CD4-positive, alpha-beta T cell treated with Interleukin-17A for 4 hours (primary cell): ENCODE measurements around the gene SIX3.

Source experiments
- DNase-seq: peaks from one replicate; pipeline ENCODE4 v3.0.0-alpha.2; 2020; ENCODE audit warnings: mixed read lengths

SIX3 gene

DNA sequence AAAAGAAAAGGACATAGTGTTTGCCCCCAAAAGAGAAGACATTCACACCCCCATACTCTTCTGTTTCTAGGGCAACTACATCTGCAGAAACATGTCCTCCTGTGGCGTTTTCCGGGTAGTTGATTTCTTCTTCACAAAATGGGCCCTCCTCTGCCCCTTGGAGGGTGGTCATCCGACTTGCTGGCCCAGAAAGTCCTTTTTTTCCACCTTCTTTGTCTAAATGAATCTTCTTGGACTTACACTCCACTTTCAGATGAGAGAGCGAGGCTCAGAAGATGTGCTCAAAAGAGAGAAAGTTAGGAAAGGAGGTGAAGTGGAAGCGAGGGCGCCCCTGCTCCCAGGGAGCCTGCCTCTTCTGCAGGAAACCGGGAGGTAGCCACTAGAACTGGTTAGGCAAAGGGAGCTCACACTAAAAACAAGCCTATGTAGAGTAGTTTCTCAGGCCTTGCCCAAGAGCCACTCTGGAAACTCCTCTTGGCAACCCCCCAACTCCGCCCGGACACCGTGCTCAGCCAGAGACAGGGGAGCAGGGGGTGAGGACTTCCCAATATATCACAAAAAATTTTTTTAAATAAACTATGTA, 10.2 kb upstream of the SIX3 start:
- no peak for DNase-seq

DNA sequence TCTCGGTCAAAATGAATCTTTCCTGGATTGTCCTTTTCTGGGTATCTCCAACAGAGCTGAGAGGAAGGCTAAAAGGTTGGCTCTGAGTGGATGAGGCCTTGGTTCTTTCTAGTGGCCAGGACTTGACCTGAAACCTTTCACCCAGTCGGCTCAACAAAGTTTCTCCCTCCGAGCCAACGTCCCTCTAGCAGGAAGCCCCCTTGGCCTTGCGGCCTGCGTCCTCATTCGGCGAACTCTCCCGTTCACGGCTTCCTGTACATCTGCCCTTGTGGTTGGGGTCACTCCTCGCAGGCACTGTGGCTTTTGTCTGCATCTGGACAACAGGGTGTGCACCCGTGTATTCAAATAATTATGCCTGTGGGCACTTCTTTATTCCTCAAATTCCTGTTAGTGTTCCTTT, 9.4 kb upstream of the SIX3 start:
- no peak for DNase-seq

- DNase-seq, result no peak
These were observed 8.7 kb upstream of the SIX3 start for GRCh38 chr2:44932564-44933392.

GRCh38 chr2:44933434-44933951, 8.0 kb upstream of the SIX3 start:
- DNase-seq, result no peak

- no peak for DNase-seq
These were observed 7.2 kb upstream of the SIX3 start for GRCh38 chr2:44934038-44934982.

GRCh38 chr2:44934983-44935728, 6.3 kb upstream of the SIX3 start:
- no peak for DNase-seq

DNA sequence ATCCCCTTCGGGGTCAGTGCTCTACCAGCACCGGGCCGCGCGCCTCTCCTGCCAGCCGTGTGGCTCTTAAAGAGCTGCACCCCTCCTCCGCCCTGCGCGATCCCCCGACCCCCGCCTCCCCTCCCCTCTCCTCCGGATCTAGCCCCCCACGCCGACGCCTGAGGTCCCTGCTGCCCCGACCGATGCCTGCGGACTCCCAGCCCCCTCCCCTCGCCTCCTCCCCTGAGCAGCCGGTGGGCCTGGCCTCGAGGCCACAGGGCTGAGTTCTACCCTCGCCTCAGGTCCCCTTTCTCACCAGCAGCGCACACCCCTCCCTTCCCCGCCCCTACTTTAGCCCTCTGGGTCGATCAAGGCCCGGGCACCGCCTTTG, 5.8 kb upstream of the SIX3 start:
- DNase-seq, result no peak

DNA sequence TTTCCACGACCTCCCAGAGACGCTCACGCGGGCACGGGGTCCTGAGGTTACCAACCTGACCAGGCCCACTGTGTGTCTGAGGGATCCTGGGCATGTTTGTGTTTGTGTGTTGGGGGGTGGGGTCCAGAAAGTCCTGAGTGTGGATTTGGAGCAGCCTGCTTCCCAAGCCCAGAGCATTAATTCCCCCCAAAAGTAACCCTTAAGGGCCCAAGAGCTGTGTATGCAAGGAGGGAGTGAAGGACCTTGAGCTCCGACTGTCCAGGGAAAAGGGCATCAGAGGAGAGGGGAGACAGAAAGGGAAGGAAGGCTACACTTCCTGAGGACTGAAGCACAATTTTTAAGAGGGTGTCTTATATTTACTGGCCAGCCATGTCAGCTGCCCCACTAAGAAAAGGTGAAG, 5.2 kb upstream of the SIX3 start:
- no peak for DNase-seq

DNA sequence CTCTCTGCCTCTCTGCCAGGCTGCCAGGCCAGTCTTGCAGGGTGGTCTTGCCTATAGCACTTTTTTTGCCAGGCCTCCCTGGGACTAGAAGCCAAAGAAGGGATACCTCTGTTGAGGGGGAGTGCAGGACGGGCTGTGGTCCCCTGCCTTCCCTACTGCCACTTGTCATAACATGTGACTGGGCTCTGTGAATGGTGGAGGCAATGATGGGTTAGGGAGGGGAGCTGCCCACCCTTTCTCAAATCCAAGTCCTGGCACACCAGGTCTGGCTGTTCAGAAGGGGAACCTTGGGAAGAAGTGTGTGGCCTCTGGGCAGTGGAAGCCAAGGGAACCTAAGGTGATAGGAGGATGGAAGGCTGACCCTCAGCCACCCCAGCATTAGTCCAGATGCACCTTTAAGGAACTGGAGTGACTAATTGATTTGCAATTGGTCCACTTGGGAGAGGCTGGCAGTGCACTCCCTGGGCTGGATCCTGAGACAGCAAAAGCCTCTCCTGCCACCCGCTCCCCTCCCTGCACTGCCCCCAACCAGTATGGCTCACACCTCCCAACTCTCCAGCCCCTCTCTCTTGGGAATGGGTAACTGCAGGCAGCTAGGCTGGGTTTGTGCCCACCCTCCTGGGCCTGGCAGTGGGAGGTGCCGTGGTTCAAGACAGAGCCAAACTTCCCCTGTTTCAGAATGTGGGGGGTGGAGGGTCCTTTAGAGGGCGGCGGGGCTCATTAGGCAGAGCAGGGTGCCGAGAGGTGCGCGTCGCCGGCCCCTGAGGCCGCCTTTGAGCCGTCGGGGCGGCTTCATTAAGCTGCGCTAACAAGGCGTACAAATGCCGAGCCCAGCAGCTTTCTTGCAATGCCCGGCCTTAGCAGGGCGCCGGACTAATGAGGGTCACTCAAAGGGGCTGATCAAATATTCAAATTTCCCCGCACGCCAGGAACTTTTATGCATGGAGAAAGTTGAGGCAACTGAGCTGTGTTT, 4.5 kb upstream of the SIX3 start:
- DNase-seq, result no peak

GRCh38 chr2:44937688-44938240, 3.7 kb upstream of the SIX3 start:
- no peak for DNase-seq

GRCh38 chr2:44938287-44939105, 3.0 kb upstream of the SIX3 start:
- DNase-seq, result no peak

DNA sequence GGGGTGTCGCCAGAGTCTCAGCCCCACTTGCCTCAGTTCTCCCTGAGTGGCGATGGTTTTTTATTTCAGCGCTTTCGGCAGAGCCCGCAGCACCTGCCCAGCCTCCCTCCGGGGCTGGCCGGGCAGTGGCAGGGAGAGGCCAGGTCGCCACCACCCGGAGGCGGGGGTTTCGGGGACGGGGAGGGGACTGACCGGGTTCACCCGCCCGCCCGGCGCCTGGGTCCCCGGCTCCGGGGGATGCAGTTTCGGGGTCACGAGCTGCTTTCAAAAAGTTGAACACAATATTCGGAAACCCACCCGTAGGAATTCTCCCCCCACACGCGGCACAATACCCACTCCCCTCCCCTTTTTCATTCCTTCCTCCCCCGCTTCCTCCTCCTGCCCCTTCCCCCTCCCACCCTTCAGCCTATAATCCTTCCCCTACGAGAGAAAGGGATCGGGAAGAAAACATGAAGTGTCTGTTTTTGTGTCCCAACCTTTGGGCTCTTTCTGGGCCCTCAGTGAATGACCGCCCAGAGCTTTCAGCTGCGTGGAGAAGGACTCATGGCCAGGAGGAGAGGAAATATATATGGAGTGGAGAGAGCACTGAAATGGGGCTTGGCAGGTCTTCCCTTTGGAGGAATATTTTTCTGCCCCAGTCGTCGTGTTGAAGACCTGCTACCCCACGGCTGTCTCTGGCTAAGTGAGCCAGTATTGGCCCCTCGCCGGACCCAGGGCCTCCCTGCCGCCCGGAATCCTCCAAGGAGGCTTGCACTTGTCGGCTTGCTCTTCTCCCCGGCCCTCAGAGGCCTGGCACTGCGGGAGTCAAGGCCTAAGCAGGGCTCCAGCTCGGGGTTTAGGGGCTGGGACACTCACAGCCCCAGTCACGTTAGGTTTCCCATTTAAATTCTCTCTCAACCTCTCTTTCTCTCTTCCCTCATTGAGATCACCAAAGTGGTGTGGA, 2.1 kb upstream of the SIX3 start:
- no peak for DNase-seq

- no peak for DNase-seq
These were observed 1.4 kb upstream of the SIX3 start for GRCh38 chr2:44940049-44940494.

- DNase-seq, result no peak
These were observed 604 bp upstream of the SIX3 start for GRCh38 chr2:44940732-44941464.

DNA sequence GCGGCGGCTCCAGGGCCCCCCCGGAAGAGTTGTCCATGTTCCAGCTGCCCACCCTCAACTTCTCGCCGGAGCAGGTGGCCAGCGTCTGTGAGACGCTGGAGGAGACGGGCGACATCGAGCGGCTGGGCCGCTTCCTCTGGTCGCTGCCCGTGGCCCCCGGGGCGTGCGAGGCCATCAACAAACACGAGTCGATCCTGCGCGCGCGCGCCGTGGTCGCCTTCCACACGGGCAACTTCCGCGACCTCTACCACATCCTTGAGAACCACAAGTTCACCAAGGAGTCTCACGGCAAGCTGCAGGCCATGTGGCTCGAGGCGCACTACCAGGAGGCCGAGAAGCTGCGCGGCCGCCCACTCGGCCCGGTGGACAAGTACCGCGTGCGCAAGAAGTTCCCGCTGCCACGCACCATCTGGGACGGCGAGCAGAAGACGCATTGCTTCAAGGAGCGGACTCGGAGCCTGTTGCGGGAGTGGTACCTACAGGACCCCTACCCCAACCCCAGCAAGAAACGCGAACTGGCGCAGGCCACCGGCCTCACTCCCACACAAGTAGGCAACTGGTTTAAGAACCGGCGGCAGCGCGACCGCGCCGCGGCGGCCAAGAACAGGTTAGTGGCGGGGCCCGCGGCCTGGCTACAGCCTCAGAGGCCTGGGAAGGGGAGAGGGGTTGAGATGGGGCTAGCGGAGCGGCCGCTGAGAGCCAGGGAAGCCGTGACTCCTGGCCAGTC, 965 bp downstream of the SIX3 start:
- DNase-seq, result no peak

- no peak for DNase-seq
These were observed 1.7 kb downstream of the SIX3 start for GRCh38 chr2:44943031-44943692.

DNA sequence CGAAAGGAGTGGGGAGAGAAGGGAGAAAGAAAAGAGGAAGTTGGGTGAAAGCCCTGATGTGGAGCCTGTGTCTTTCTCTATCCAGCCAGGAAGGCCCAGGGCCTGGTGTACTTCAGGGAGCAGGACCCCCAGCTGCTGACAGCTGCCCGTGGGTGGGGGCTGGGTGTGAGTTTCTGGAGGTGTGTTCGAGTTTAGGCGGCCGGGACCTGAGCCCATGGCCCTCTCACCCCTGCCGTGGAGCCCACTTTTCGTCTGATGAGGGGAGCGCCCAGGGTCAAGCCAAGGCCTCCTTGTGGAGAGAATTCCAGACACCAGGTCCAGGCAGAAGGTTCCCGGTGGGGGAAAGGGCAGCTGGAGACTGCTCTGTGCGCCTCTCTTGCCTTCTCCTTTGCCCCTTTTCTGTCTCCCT, 2.2 kb downstream of the SIX3 start:
- DNase-seq, result no peak
